ENCODE measurements around the gene NKX1-1.
"Not testable (repeated sequence)": the region's sequence is repeated elsewhere in the genome, so short reads cannot be mapped to it uniquely, and the experiment has no call there.

Gene NKX1-1

GRCh38 chr4:1403591-1404572, 2.4 kb downstream of the NKX1-1 start:
- no peak for FAIRE-seq

DNA sequence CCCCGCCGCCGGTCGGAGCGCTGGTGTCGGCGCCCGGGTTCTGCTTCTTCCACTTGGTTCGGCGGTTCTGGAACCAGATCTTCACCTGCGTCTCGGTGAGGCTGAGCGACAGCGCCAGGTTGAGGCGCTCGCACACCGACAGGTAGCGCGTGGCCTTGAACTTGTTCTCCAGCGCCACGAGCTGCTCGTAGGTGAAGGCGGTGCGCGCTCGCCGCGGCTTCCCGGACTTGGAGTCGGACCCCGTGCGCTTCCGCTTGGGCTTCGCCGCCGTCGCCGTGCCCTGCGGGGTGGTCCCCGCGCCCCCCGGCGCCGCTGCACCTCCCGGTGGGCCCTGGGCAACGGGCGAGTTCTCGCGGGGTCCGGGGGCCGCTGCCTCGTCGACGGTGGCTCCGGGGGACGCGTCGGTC, 3.1 kb downstream of the NKX1-1 start:
- FAIRE-seq: no peak

GRCh38 chr4:1402516-1403091, 3.6 kb downstream of the NKX1-1 start:
- FAIRE-seq: no peak

DNA sequence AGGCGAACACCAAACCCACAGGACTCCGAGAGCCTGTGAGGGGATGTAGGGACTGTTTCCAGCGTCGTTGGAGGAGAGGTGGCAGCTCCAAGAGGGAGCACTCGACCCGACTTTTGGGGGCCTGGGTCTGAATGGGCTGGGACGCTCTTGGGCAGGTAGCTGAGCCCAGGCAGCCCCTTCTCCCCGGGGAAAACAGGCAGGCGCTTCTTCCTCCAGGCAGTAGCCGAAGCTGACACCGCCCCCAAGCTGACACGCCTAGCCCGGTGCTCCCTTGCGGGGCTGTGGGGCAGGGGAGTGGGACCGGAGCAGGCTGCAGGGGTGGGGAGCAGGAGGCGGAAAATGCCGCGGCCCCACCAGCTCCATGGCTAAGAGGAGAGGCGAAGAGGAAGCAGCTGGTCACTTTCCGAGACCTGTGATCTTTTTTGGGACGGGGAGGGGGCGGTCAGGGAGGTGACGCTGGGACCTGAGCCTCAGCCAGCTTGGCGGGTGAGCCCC, 4.2 kb downstream of the NKX1-1 start:
- no peak for FAIRE-seq

- no peak for FAIRE-seq
Observed at GRCh38 chr4:1401409-1402020, 4.7 kb downstream of the NKX1-1 start.

DNA sequence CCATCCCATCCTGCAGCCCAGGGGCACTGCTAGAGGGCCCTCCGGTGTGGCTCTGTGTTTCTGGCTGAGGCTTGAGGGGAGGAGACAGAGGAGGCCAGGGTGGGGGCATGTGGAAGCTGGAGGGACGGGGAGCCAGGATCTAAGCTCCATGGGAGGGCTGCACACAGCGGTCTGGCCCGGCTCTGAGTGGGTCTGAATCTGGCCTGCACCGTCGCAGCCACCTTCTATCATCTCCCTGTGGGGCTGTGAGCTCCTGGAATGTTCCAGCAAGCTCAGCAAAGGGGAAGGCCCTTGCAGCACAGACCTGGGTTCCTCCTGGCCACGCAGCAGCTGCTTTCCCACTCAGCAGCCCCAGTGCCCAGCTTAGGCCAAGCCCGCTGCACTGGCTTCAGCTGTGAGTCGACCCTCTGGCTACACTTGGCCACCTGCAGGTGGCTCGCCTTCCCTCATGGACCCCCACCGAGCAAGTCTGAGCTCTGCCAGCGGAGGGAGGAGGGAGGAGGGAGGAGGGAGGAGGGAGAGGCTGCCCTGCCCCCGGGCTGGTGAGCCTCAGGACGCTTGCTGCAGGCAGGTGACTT, 5.3 kb downstream of the NKX1-1 start:
- FAIRE-seq: no peak

- no peak for FAIRE-seq
Observed at GRCh38 chr4:1400191-1400805, 5.9 kb downstream of the NKX1-1 start.

- no peak for FAIRE-seq
Observed at GRCh38 chr4:1399508-1400190, 6.6 kb downstream of the NKX1-1 start.

- FAIRE-seq: no peak
Observed at GRCh38 chr4:1398681-1399507, 7.3 kb downstream of the NKX1-1 start.

DNA sequence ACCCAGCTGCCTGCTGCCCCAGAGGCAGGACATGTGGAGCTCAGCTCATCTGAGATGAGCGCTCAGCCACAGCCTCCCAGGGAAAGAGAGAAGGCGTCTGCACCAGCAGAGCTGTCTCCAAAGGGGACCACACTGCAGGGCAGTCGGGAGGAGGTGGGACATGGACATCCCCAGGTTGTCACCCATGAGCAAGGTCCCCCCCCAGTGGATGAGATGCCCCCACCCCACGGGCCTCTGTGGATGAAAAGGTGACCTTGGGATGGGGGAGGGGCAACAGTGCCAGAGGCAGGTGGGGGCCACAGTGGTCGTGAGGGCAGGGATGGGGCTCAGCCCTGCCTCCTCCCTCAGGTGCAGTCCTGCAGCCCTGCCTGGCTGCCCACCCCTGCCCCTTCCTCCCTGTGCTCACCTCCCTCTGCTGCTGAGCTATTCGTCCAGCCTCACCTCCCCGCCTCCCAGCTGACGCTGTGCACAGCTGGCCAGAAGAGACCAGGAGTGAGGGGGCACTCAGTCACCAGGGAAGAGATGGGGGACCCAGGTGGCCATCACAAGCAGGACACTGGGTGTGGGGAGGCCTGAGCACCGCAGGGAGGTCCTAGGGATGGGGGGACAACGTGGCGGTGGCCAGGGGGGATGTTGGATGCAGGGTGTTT, 9.3 kb downstream of the NKX1-1 start:
- no peak for FAIRE-seq

GRCh38 chr4:1395941-1396805, 10.1 kb downstream of the NKX1-1 start:
- FAIRE-seq: no peak

DNA sequence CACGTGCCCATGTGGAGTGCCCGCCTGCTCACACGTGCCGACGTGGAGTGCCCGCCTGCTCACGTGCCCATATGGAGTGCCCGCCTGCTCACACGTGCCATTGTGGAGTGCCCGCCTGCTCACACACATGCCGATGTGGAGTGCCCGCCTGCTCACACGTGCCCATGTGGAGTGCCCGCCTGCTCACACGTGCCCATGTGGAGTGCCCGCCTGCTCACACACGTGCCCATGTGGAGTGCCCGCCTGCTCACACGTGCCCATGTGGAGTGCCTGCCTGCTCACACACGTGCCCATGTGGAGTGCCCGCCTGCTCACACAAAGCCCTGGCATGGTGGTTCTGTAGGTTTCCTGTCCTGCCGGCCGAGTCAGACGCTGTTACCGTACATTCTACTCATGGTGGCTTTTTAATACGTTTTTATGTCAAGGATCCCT, 10.8 kb downstream of the NKX1-1 start:
- FAIRE-seq: not testable (repeated sequence)

DNA sequence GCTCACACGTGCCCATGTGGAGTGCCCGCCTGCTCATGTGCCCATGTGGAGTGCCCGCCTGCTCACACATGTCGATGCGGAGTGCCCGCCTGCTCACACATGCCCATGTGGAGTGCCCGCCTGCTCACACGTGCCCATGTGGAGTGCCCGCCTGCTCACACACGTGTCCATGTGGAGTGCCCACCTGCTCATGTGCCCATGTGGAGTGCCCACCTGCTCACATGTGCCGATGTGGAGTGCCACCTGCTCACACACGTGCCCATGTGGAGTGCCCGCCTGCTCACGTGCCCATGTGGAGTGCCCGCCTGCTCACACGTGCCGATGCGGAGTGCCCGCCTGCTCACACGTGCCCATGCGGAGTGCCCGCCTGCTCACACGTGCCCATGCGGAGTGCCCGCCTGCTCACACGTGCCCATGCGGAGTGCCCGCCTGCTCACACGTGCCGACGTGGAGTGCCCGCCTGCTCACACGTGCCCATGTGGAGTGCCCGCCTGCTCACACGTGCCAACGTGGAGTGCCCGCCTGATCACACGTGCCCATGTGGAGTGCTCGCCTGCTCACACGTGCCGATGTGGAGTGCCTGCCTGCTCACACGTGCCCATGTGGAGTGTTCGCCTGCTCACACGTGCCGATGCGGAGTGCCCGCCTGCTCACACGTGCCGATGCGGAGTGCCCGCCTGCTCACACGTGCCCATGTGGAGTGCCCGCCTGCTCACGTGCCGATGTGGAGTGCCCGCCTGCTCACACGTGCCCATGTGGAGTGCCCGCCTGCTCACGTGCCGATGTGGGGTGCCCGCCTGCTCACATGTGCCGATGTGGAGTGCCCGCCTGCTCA, 11.5 kb downstream of the NKX1-1 start:
- FAIRE-seq: not testable (repeated sequence)

DNA sequence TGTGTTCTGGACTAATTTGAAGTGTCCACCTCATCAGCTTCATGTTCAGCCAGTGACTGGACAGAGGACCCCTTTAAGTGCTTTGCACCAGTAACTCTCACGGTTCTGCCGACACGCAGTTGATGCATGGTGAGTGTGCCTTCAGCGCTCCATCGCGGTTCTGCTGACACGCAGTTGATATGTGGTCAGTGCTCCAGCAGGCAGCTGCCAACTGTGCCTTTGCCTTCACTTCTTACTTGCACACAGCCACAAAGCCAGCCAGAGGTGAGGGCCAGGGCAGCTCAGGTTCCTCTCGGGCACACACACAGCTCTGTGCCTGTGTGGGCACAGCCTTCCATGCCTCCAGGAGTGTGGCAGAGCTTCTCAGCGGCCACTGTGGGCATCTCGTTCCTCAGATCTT, 12.4 kb downstream of the NKX1-1 start:
- FAIRE-seq: no peak

DNA sequence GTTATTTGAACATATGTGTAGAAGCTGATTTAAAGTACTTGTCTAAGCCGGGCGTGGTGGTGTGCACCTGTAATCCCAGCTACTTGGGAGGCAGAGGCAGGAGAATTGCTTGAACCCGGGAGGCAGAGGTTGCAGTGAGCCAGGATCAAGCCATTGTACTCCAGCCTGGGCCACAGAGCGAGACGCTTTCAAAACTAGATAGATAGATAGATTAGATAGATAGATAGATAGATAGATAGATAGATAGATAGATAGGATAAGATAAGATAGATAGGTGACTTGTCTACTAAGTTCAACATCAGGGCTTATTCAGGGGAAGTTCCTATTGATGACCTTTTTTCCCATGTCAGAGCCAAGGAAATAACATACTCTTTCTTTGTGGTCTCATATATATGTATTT, 12.9 kb downstream of the NKX1-1 start:
- not testable (repeated sequence) for FAIRE-seq

GRCh38 chr4:1385373-1386340, 20.6 kb downstream of the NKX1-1 start:
- FAIRE-seq: no peak

DNA sequence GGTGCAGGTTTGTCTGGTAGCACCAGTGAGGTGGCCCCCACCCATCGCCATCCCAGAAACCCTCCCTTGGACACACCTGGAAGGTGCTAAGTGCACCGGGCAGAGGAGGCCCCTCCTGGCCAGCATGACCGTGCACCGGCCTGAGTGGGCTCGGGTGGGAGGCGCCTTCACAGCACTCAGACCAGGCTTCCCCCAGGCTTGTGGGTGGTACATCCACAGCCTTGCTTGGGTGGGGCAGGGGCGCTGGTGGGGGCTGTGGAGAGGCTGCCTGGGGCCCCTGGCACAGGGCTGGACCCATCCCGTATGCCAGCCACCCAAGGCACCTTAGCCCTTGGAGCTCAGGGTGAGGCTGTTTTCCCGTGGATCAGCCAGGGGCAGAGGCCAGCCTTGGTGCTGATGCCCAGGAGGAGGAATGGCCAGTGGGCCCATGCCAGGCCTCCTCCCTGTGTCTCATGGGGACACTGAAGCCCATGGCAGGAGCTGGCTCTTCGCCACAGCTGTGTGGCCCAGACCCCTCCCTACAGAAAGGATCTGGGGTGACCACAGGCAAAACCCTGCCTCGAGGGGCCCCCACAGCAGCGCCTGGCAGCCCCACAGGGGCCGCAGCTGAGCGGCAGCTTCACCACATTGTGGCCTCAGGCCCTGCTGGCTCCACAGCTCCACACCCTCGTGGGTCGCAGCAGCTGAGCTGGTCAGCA, 21.4 kb downstream of the NKX1-1 start:
- FAIRE-seq: no peak

Measured in A204.1 (cell line).